Measurements from ENCODE around the gene EPB41L1.
"Not testable (repeated sequence)": the region's sequence is repeated elsewhere in the genome, so short reads cannot be mapped to it uniquely, and the experiment has no call there.

Gene EPB41L1

GRCh38 chr20:36126836-36127527 lies 27.6 kb upstream of the EPB41L1 start:
- DNase-seq (ENCODE audit: low spot score), result no peak

- DNase-seq (ENCODE audit: low spot score), result no peak
Observed at GRCh38 chr20:36128463-36129159, 25.9 kb upstream of the EPB41L1 start.

GRCh38 chr20:36129160-36129543 lies 25.4 kb upstream of the EPB41L1 start:
- no peak for DNase-seq (ENCODE audit: low spot score)

GRCh38 chr20:36130390-36130789 lies 24.1 kb upstream of the EPB41L1 start:
- DNase-seq (ENCODE audit: low spot score), result no peak

- DNase-seq (ENCODE audit: low spot score), result peak; percentile 39
Observed at GRCh38 chr20:36132802-36133211, 21.7 kb upstream of the EPB41L1 start.

GRCh38 chr20:36133821-36134220 lies 20.7 kb upstream of the EPB41L1 start:
- DNase-seq (ENCODE audit: low spot score), result no peak

GRCh38 chr20:36135159-36135558 lies 19.4 kb upstream of the EPB41L1 start:
- DNase-seq (ENCODE audit: low spot score), result no peak

- DNase-seq (ENCODE audit: low spot score), result no peak
Observed at GRCh38 chr20:36135821-36136220, 18.7 kb upstream of the EPB41L1 start.

- not testable (repeated sequence) for DNase-seq (ENCODE audit: low spot score)
Observed at GRCh38 chr20:36137313-36137712, 17.2 kb upstream of the EPB41L1 start.

- DNase-seq (ENCODE audit: low spot score), result no peak
Observed at GRCh38 chr20:36141310-36141709, 13.2 kb upstream of the EPB41L1 start.

GRCh38 chr20:36144336-36144735 lies 10.2 kb upstream of the EPB41L1 start:
- DNase-seq (ENCODE audit: low spot score), result no peak

- DNase-seq (ENCODE audit: low spot score), result no peak
Observed at GRCh38 chr20:36145877-36146707, 8.4 kb upstream of the EPB41L1 start.

- DNase-seq (ENCODE audit: low spot score), result no peak
Observed at GRCh38 chr20:36147690-36148089, 6.8 kb upstream of the EPB41L1 start.

GRCh38 chr20:36148439-36148838 lies 6.1 kb upstream of the EPB41L1 start:
- DNase-seq (ENCODE audit: low spot score), result no peak

- no peak for DNase-seq (ENCODE audit: low spot score)
Observed at GRCh38 chr20:36149012-36149411, 5.5 kb upstream of the EPB41L1 start.

GRCh38 chr20:36149469-36149868 lies 5.1 kb upstream of the EPB41L1 start:
- DNase-seq (ENCODE audit: low spot score), result no peak

GRCh38 chr20:36150489-36150846 lies 4.1 kb upstream of the EPB41L1 start:
- no peak for DNase-seq (ENCODE audit: low spot score)

GRCh38 chr20:36150847-36151539 lies 3.5 kb upstream of the EPB41L1 start:
- no peak for DNase-seq (ENCODE audit: low spot score)

- no peak for DNase-seq (ENCODE audit: low spot score)
Observed at GRCh38 chr20:36152261-36152660, 2.3 kb upstream of the EPB41L1 start.

- no peak for DNase-seq (ENCODE audit: low spot score)
Observed at GRCh38 chr20:36153204-36153603, 1.3 kb upstream of the EPB41L1 start.

- peak; percentile 33 for DNase-seq (ENCODE audit: low spot score)
Observed at GRCh38 chr20:36153736-36154699, 522 bp upstream of the EPB41L1 start.

Data from germinal center (tissue), 1 donor.